ENCODE measurements around the gene KRT86.

GRCh38 chr12:52236386-52237050 is 37.9 kb upstream of the KRT86 start:
- TF ChIP-seq EZH2 (IDR thresholded peaks at IDR 0.05; ENCODE audit: insufficient read depth, poor library complexity, severe bottlenecking) (no peak), EZH2phosphoT487 (IDR thresholded peaks at IDR 0.05; ENCODE audit: insufficient read depth, low read depth) (no peak)
